Fibroblast of skin of abdomen (primary cell): Measurements from ENCODE around the gene INSYN2B.

Experiments
- DNase-seq: peaks from one replicate; pipeline ENCODE4 v3.0.0-alpha.2; 2013

The INSYN2B gene

GRCh38 chr5:169886033-169886432, 94.3 kb downstream of the INSYN2B start:
- DNase-seq: no peak

GRCh38 chr5:169881702-169882303, 98.5 kb downstream of the INSYN2B start:
- DNase-seq: no peak

GRCh38 chr5:169880785-169881184, 99.5 kb downstream of the INSYN2B start:
- DNase-seq: no peak

GRCh38 chr5:169880012-169880663, 100.2 kb downstream of the INSYN2B start:
- DNase-seq: no peak

- peak; percentile 28 for DNase-seq
Observed at GRCh38 chr5:169876386-169876785, 103.9 kb downstream of the INSYN2B start.

- no peak for DNase-seq
Observed at GRCh38 chr5:169875731-169876130, 104.6 kb downstream of the INSYN2B start.

- peak; percentile 59 for DNase-seq
Observed at GRCh38 chr5:169875091-169875728, 105.1 kb downstream of the INSYN2B start.

- no peak for DNase-seq
Observed at GRCh38 chr5:169874621-169875020, 105.7 kb downstream of the INSYN2B start.

GRCh38 chr5:169873642-169874041, 106.7 kb downstream of the INSYN2B start:
- peak; percentile 70 for DNase-seq

GRCh38 chr5:169871826-169872490, 108.3 kb downstream of the INSYN2B start:
- peak; percentile 6 for DNase-seq

GRCh38 chr5:169870211-169870610, 110.1 kb downstream of the INSYN2B start:
- DNase-seq: no peak

GRCh38 chr5:169869066-169869465, 111.2 kb downstream of the INSYN2B start:
- no peak for DNase-seq

- no peak for DNase-seq
Observed at GRCh38 chr5:169867347-169867746, 112.9 kb downstream of the INSYN2B start.

- DNase-seq: no peak
Observed at GRCh38 chr5:169864483-169864882, 115.8 kb downstream of the INSYN2B start.

GRCh38 chr5:169862391-169862811, 117.9 kb downstream of the INSYN2B start:
- DNase-seq: peak; percentile 54

GRCh38 chr5:169861934-169862333, 118.4 kb downstream of the INSYN2B start:
- peak; percentile 78 for DNase-seq

- DNase-seq: no peak
Observed at GRCh38 chr5:169861433-169861832, 118.9 kb downstream of the INSYN2B start.

GRCh38 chr5:169860585-169860984, 119.7 kb downstream of the INSYN2B start:
- DNase-seq: no peak

GRCh38 chr5:169856571-169856970, 123.7 kb downstream of the INSYN2B start:
- peak; percentile 89 for DNase-seq

- no peak for DNase-seq
Observed at GRCh38 chr5:169851321-169851850, 128.9 kb downstream of the INSYN2B start.

- DNase-seq: no peak
Observed at GRCh38 chr5:169850409-169850808, 129.9 kb downstream of the INSYN2B start.

GRCh38 chr5:169848792-169849191, 131.5 kb downstream of the INSYN2B start:
- DNase-seq: no peak

- no peak for DNase-seq
Observed at GRCh38 chr5:169848271-169848670, 132.0 kb downstream of the INSYN2B start.
